WTC11 (cell line): ENCODE measurements around the gene PKP1. TPM values are rescaled to one million over a fixed set of nuclear protein-coding genes. Genes with fewer than 3 reads are reported as not detected.

Experiments used
- ATAC-seq: fragments of 200-7000 bp; cut with Tn5 transposase; 2 replicates; pipeline ENCODE4 v1.10.0; 2021; ENCODE audit warnings: mild to moderate bottlenecking, moderate library complexity
- CTCF ChIA-PET: fragments of 300-600 bp; sonication (Branson Sonifier 250); formaldehyde crosslinking; loops from one replicate; lab custom pipeline; 2021; ENCODE audit warnings: antibody characterized with exemption; lab: Charles Lee
- POLR2A ChIA-PET: fragments of 350-600 bp; sonication (Branson Sonifier 250); formaldehyde crosslinking; loops from one replicate; lab custom pipeline; 2021; ENCODE audit warnings: antibody characterized with exemption; lab: Charles Lee
- DNase-seq: peaks from one replicate; pipeline ENCODE4 v3.0.0; 2021; ENCODE audit warnings: low spot score
- H3K27ac Mint-ChIP-seq: 2 replicates; pipeline ENCODE4 v1.8.0; 2021; ENCODE audit warnings: mixed read lengths
- H3K27me3 Mint-ChIP-seq: 2 replicates; pipeline ENCODE4 v1.8.0; 2021; ENCODE audit warnings: low read depth, mild to moderate bottlenecking, moderate library complexity, mixed read lengths
- H3K36me3 Mint-ChIP-seq: 2 replicates; pipeline ENCODE4 v1.8.0; 2021; ENCODE audit warnings: mixed read lengths
- H3K4me1 Mint-ChIP-seq: 2 replicates; pipeline ENCODE4 v1.8.0; 2022; ENCODE audit warnings: mixed read lengths
- H3K4me3 Mint-ChIP-seq: 2 replicates; pipeline ENCODE4 v1.8.0; 2021; ENCODE audit warnings: mild to moderate bottlenecking, moderate library complexity, mixed read lengths
- H3K9me3 Mint-ChIP-seq: 2 replicates; pipeline ENCODE4 v1.8.0; 2021; ENCODE audit warnings: mixed read lengths
- CDX4 ChIP-seq: fragments of 250-450 bp; sonication (Bioruptor Pico); IDR thresholded peaks from 2 replicates; pipeline ENCODE4 v1.9.0; 2021; ENCODE audit warnings: moderate library complexity, mild to moderate bottlenecking, inconsistent platforms, borderline replicate concordance
- CREM ChIP-seq: sonication (generic); formaldehyde crosslinking; IDR thresholded peaks from 2 replicates; pipeline ENCODE4 v1.8.1; 2022; ENCODE audit warnings: mild to moderate bottlenecking, missing genetic modification reagents, moderate library complexity
- E2F1 ChIP-seq: sonication (generic); formaldehyde crosslinking; IDR thresholded peaks from 2 replicates; pipeline ENCODE4 v1.8.0; 2022; ENCODE audit warnings: mild to moderate bottlenecking, missing genetic modification reagents
- E2F4 ChIP-seq: sonication (generic); formaldehyde crosslinking; IDR thresholded peaks from 2 replicates; pipeline ENCODE4 v1.8.1; 2022; ENCODE audit warnings: low read depth, mild to moderate bottlenecking, moderate library complexity, missing genetic modification reagents, borderline replicate concordance
- ETV6 ChIP-seq: sonication (generic); formaldehyde crosslinking; IDR thresholded peaks from 2 replicates; pipeline ENCODE4 v1.8.1; 2022; ENCODE audit warnings: mild to moderate bottlenecking, missing genetic modification reagents
- GRHL2 ChIP-seq: fragments of 250-450 bp; sonication (Bioruptor Pico); IDR thresholded peaks from 2 replicates; pipeline ENCODE4 v1.8.0; 2022; ENCODE audit warnings: mild to moderate bottlenecking, moderate library complexity; ENCODE audit not compliant: insufficient replicate concordance, severe bottlenecking
- IRF2 ChIP-seq: sonication (generic); formaldehyde crosslinking; IDR thresholded peaks from 2 replicates; pipeline ENCODE4 v1.8.0; 2022; ENCODE audit warnings: low read depth, missing genetic modification reagents, borderline replicate concordance
- KAT7 ChIP-seq: sonication (generic); formaldehyde crosslinking; IDR thresholded peaks from 2 replicates; pipeline ENCODE4 v1.8.1; 2023; ENCODE audit warnings: missing genetic modification reagents, mild to moderate bottlenecking, borderline replicate concordance
- MXD4 ChIP-seq: fragments of 250-450 bp; sonication (Bioruptor Pico); IDR thresholded peaks from 2 replicates; pipeline ENCODE4 v1.8.0; 2021; ENCODE audit warnings: mild to moderate bottlenecking, moderate library complexity, borderline replicate concordance
- NR1H2 ChIP-seq: sonication (generic); formaldehyde crosslinking; IDR thresholded peaks from 2 replicates; pipeline ENCODE4 v1.9.0; 2021; ENCODE audit warnings: mild to moderate bottlenecking, moderate library complexity, missing genetic modification reagents
- PRRX2 ChIP-seq: fragments of 250-450 bp; sonication (Bioruptor Pico); IDR thresholded peaks from 2 replicates; pipeline ENCODE4 v1.8.0; 2021; ENCODE audit warnings: mild to moderate bottlenecking
- SP1 ChIP-seq: sonication (generic); formaldehyde crosslinking; conservative IDR thresholded peaks from 2 replicates; pipeline ENCODE4 v1.8.1; 2022; ENCODE audit warnings: missing genetic modification reagents
- ZNF121 ChIP-seq: sonication (generic); formaldehyde crosslinking; IDR thresholded peaks from 2 replicates; pipeline ENCODE4 v1.8.0; 2023; ENCODE audit warnings: missing genetic modification reagents
- ZNF138 ChIP-seq: sonication (generic); formaldehyde crosslinking; conservative IDR thresholded peaks from 2 replicates; pipeline ENCODE4 v1.8.1; 2022; ENCODE audit warnings: mild to moderate bottlenecking, moderate library complexity, missing genetic modification reagents
- ZNF416 ChIP-seq: fragments of 250-450 bp; sonication (Bioruptor Pico); IDR thresholded peaks from 2 replicates; pipeline ENCODE4 v1.9.0; 2021; ENCODE audit warnings: mild to moderate bottlenecking, inconsistent platforms
- ZNF532 ChIP-seq: fragments of 250-450 bp; sonication (Bioruptor Pico); IDR thresholded peaks from 2 replicates; pipeline ENCODE4 v1.9.0; 2021; ENCODE audit warnings: mild to moderate bottlenecking, borderline replicate concordance
- total RNA-seq: library from RNA; stranded (reverse); gene quantifications from 3 replicates; pipeline ENCODE4 v1.2.3, GENCODE V29; 2021
- TF ChIP-seq, protein P1 (sequence below): sonication (generic); formaldehyde crosslinking; IDR thresholded peaks from 2 replicates; pipeline ENCODE4 v1.8.1; 2022; ENCODE audit warnings: missing genetic modification reagents, borderline replicate concordance
- TF ChIP-seq, protein P2 (sequence below): sonication (generic); formaldehyde crosslinking; IDR thresholded peaks from 2 replicates; pipeline ENCODE4 v1.8.1; 2023; ENCODE audit warnings: mild to moderate bottlenecking, moderate library complexity, missing genetic modification reagents
- TF ChIP-seq, protein P3 (sequence below): fragments of 250-450 bp; sonication (Bioruptor Pico); conservative IDR thresholded peaks from 2 replicates; pipeline ENCODE4 v1.9.0; 2021; ENCODE audit warnings: mild to moderate bottlenecking
- TF ChIP-seq, protein P4 (sequence below): fragments of 250-450 bp; sonication (Bioruptor Pico); IDR thresholded peaks from 2 replicates; pipeline ENCODE4 v1.9.0; 2021; ENCODE audit warnings: mild to moderate bottlenecking

The PKP1 gene
- total RNA-seq, 1 experiment from 2014 or later: 0.24 TPM

GRCh38 chr1:201269900-201270410 lies 13.4 kb upstream of the PKP1 start:
- CTCF ChIA-PET: interaction anchor here (0.8 to 2.4 kb wide), 2 partner anchors 78 to 92 kb away, joined by 3 to 9 read pairs; no protein-coding TSS in a partner anchor
- no peak overlapping the region for H3K4me3 Mint-ChIP-seq
- no peaks in the 10 kb centered on the region for H3K27me3 Mint-ChIP-seq

More at GRCh38 chr1:201269900-201270410, 13.4 kb upstream of the PKP1 start:
- no peak overlapping the region for H3K27ac Mint-ChIP-seq
- no peaks in the 10 kb centered on the region for H3K36me3 Mint-ChIP-seq
- 0 out of 2 replicates have a peak, but pooled peaks cover 4% of the 10 kb centered on the region for H3K4me1 Mint-ChIP-seq
- DNase-seq: no peak
- TF ChIP-seq E2F1 (CRISPR knock-in tag) (no peak), KAT7 (no peak), E2F4 (CRISPR knock-in tag) (no peak), ZNF532 (CRISPR knock-in tag) (no peak), MXD4 (CRISPR knock-in tag) (no peak), ETV6 (CRISPR knock-in tag) (no peak), GRHL2 (CRISPR knock-in tag) (no peak), PRRX2 (CRISPR knock-in tag) (no peak), CDX4 (CRISPR knock-in tag) (no peak), ZNF138 (CRISPR knock-in tag) (no peak), CREM (no peak), ZNF121 (no peak), NR1H2 (CRISPR knock-in tag) (no peak), SP1 (CRISPR knock-in tag) (no peak), ZNF416 (CRISPR knock-in tag) (no peak), IRF2 (no peak)
- TF ChIP-seq, protein P1, sequence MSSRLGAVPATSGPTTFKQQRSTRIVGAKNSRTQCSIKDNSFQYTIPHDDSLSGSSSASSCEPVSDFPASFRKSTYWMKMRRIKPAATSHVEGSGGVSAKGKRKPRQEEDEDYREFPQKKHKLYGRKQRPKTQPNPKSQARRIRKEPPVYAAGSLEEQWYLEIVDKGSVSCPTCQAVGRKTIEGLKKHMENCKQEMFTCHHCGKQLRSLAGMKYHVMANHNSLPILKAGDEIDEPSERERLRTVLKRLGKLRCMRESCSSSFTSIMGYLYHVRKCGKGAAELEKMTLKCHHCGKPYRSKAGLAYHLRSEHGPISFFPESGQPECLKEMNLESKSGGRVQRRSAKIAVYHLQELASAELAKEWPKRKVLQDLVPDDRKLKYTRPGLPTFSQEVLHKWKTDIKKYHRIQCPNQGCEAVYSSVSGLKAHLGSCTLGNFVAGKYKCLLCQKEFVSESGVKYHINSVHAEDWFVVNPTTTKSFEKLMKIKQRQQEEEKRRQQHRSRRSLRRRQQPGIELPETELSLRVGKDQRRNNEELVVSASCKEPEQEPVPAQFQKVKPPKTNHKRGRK (CRISPR knock-in tag): no peak
- TF ChIP-seq, protein P2, sequence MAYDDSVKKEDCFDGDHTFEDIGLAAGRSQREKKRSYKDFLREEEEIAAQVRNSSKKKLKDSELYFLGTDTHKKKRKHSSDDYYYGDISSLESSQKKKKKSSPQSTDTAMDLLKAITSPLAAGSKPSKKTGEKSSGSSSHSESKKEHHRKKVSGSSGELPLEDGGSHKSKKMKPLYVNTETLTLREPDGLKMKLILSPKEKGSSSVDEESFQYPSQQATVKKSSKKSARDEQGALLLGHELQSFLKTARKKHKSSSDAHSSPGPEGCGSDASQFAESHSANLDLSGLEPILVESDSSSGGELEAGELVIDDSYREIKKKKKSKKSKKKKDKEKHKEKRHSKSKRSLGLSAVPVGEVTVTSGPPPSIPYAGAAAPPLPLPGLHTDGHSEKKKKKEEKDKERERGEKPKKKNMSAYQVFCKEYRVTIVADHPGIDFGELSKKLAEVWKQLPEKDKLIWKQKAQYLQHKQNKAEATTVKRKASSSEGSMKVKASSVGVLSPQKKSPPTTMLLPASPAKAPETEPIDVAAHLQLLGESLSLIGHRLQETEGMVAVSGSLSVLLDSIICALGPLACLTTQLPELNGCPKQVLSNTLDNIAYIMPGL (CRISPR knock-in tag): no peak
- TF ChIP-seq, protein P3, sequence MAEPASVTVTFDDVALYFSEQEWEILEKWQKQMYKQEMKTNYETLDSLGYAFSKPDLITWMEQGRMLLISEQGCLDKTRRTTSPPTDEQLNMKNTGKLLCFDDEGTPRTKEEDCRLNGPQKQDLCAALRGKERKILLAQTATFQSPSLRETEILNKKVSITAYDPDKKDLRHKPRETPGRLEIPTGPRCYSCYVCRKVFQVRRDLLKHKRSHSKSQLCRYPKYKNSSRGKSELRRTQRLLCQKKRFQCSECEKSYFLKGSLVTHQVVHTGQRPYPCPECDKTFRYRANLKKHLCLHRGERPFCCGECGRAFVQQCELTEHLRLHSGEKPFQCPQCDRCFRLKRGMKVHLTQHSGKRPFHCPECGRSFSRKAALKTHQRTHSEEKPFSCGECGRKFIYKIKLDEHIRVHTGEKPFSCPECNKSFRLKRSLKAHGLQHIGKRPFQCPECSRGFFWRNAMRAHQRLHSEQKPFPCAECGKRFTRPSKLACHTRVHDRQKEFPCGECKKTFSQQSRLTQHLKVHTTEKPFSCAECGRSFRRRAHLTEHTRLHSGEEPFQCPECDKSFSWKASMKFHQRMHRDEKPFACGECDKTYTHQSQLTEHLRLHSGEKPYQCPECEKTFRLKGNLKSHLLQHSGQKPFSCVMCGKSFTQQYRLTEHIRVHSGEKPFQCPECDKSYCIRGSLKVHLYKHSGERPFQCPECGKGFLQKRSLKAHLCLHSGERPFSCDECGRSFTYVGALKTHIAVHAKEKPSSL (CRISPR knock-in tag): no peak
- TF ChIP-seq, protein P4, sequence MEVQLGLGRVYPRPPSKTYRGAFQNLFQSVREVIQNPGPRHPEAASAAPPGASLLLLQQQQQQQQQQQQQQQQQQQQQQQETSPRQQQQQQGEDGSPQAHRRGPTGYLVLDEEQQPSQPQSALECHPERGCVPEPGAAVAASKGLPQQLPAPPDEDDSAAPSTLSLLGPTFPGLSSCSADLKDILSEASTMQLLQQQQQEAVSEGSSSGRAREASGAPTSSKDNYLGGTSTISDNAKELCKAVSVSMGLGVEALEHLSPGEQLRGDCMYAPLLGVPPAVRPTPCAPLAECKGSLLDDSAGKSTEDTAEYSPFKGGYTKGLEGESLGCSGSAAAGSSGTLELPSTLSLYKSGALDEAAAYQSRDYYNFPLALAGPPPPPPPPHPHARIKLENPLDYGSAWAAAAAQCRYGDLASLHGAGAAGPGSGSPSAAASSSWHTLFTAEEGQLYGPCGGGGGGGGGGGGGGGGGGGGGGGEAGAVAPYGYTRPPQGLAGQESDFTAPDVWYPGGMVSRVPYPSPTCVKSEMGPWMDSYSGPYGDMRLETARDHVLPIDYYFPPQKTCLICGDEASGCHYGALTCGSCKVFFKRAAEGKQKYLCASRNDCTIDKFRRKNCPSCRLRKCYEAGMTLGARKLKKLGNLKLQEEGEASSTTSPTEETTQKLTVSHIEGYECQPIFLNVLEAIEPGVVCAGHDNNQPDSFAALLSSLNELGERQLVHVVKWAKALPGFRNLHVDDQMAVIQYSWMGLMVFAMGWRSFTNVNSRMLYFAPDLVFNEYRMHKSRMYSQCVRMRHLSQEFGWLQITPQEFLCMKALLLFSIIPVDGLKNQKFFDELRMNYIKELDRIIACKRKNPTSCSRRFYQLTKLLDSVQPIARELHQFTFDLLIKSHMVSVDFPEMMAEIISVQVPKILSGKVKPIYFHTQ (CRISPR knock-in tag): no peak
- TF ChIP-seq, all 79 proteins: peak for 0
- POLR2A ChIA-PET: no interaction called here
- no peak for ATAC-seq
- H3K9me3 Mint-ChIP-seq: no peaks in the 10 kb centered on the region
